HFFc6 (cell line): ENCODE results near the gene MITF. TPM values are rescaled to one million over a fixed set of nuclear protein-coding genes. Genes with fewer than 3 reads are reported as not detected.

Experiments
- DNase-seq: peaks from one replicate; pipeline ENCODE4 v3.0.0-alpha.2; 2018
- H3K27ac Mint-ChIP-seq: 2 replicates; pipeline ENCODE4 v1.8.0; 2020; ENCODE audit warnings: mild to moderate bottlenecking, mixed read lengths
- H3K27me3 Mint-ChIP-seq: 2 replicates; pipeline ENCODE4 v1.8.0; 2021; ENCODE audit warnings: mild to moderate bottlenecking, moderate library complexity, mixed read lengths; ENCODE audit not compliant: insufficient read depth
- H3K36me3 Mint-ChIP-seq: 2 replicates; pipeline ENCODE4 v1.8.0; 2021; ENCODE audit warnings: low read depth, mixed read lengths
- H3K4me1 Mint-ChIP-seq: 2 replicates; pipeline ENCODE4 v1.8.0; 2020; ENCODE audit warnings: low read depth, mixed read lengths
- H3K4me3 Mint-ChIP-seq: 2 replicates; pipeline ENCODE4 v1.8.0; 2020; ENCODE audit warnings: mild to moderate bottlenecking, moderate library complexity, mixed read lengths
- H3K9me3 Mint-ChIP-seq: 2 replicates; pipeline ENCODE4 v1.8.0; 2020; ENCODE audit warnings: mild to moderate bottlenecking, mixed read lengths
- total RNA-seq, 6 experiments: library from RNA; stranded (reverse); fragmentation: NEBNext Ultra II Directional; extraction: Animal tissue kit (Norgen Biotek cat#: 25700); gene quantifications; 2 replicates in 1 of 6; 3 replicates in 5 of 6; pipeline ENCODE4 v1.2.3, GENCODE V29; 2021
- TF ChIP-seq, protein P1 (sequence below): fragments of 200-600 bp; sonication (generic); IDR thresholded peaks from 2 replicates; pipeline ENCODE4 v1.5.0; 2021; ENCODE audit warnings: antibody characterized with exemption, mild to moderate bottlenecking

The MITF gene
- total RNA-seq, 6 experiments from 2014 or later: 23.3 to 38.2 (median 25.7) TPM

DNA sequence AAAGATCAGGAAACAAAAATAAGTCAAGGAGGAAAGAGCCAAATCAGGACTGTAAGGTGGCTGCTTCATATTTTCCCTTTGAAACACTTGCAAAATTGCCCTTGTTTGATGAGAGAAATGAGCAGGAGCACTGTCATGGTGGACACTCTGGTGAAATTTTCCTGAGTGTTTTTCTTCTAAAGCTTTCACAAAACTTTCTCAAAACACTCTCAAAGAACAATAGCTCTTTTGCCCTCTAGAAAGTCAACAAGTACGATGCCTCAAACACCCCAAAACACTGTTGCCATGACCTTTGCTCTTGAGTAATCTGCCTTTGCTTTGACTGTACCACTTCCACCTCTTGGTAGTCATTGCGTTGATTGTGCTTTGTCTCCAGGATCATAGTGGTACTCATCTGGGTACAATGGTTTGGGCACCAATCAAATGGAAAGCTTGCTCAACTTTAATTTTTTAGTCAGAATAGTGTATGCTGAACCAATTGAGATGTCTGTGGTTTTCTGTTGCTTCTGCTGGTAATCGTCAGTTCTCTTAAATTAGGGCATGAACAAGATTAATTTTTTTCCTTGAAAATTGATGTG is 13.2 kb upstream of the MITF start:
- DNase-seq: no peak
- TF ChIP-seq, protein P1, sequence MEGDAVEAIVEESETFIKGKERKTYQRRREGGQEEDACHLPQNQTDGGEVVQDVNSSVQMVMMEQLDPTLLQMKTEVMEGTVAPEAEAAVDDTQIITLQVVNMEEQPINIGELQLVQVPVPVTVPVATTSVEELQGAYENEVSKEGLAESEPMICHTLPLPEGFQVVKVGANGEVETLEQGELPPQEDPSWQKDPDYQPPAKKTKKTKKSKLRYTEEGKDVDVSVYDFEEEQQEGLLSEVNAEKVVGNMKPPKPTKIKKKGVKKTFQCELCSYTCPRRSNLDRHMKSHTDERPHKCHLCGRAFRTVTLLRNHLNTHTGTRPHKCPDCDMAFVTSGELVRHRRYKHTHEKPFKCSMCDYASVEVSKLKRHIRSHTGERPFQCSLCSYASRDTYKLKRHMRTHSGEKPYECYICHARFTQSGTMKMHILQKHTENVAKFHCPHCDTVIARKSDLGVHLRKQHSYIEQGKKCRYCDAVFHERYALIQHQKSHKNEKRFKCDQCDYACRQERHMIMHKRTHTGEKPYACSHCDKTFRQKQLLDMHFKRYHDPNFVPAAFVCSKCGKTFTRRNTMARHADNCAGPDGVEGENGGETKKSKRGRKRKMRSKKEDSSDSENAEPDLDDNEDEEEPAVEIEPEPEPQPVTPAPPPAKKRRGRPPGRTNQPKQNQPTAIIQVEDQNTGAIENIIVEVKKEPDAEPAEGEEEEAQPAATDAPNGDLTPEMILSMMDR: no peak
- no peak overlapping the region for H3K4me3 Mint-ChIP-seq
- H3K27ac Mint-ChIP-seq: no peak overlapping the region
- peaks cover 12% of the 10 kb centered on the region for H3K4me1 Mint-ChIP-seq
- H3K27me3 Mint-ChIP-seq: peaks cover 7% of the 10 kb centered on the region
- H3K36me3 Mint-ChIP-seq: no peaks in the 10 kb centered on the region
- H3K9me3 Mint-ChIP-seq: no peaks in the 10 kb centered on the region

DNA sequence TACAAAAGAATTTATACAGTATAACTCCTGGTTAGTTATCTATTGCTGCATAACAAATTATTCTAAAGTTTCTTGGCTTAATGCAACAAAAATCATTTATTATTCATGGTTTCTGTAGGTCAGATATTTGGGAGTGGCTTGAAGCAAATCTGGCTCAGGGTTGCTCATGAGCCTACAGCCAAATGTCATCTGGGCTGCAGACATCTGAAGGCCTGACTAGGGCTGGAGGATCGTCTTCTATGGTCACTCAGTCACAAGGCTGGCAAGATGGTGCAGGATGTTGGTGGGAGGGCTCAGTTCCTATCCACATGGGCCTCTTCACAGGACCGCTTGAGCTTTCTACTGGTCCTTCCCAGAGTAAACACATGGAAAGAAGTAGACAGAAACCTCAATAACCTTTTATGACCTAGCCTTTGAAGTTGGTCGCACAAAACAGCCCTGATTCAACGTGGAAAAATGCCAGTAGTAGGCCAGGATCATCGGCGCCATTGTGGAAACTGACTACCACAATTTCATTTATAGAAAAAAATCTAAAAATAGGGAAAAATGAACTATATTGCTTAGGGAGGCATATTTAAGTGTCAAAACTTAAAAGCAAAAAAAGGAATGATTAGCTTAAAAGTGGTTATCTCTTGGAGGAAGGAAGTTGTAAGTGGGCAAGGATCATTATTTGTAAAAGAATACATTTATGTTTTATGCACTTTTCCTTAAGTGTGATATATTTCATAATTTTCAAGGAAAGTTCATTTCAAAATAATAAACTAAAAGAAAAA is 9.9 kb upstream of the MITF start:
- Mint-ChIP-seq H3K27ac (no peak overlapping the region), H3K9me3 (no peaks in the 10 kb centered on the region), H3K4me3 (no peak overlapping the region), H3K36me3 (no peaks in the 10 kb centered on the region), H3K27me3 (peaks cover 8% of the 10 kb centered on the region; the same call in 1 of the 2 replicates), H3K4me1 (peaks cover 12% of the 10 kb centered on the region)
- no peak for DNase-seq
- TF ChIP-seq, protein P1: no peak

DNA sequence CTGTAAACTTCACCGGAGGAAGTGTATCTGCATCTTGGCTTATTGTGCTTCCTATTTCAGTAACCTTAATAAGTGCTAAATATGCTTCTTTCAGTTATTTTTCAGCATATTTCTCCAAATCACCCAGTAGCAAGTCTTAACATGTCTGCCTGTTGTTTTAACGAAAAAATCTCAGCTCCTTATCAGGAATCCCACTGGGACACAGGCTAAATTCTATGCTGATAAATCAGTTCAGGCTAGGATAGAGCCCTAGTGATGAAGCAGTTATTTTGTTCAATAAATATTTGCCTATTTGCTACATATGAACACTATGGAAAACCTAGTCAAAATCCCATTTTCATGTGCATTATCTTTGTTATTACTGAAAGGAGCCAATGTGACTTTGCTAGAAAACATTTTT is 8.2 kb upstream of the MITF start:
- no peak for DNase-seq
- H3K36me3 Mint-ChIP-seq: no peaks in the 10 kb centered on the region
- no peaks in the 10 kb centered on the region for H3K9me3 Mint-ChIP-seq
- H3K27me3 Mint-ChIP-seq: peaks cover 13% of the 10 kb centered on the region; the same call in 1 of the 2 replicates
- TF ChIP-seq, protein P1: no peak
- H3K27ac Mint-ChIP-seq: no peak overlapping the region
- no peak overlapping the region for H3K4me3 Mint-ChIP-seq
- no peaks in the 10 kb centered on the region; the same call in 1 of the 2 replicates for H3K4me1 Mint-ChIP-seq

DNA sequence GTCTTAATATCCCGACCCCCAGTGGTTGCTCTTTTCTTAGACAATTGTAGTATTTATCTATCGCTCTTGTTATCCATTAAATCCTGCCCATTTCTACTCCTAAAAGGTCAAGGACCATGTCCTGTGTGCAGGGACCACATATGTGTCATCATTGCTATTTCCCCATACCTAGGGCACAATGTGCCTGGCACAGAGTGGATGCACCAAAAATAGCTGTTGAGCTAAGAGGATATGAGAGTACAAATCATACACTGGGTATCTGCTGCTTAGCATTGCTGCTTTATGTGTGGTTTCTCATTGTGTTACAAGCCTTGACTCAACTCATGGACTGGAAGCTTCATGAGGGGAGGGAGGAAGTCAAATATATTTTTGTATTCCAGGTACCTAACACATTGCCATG is 3.4 kb upstream of the MITF start:
- Mint-ChIP-seq H3K27me3 (peaks cover 13% of the 10 kb centered on the region), H3K9me3 (no peaks in the 10 kb centered on the region), H3K36me3 (no peaks in the 10 kb centered on the region), H3K27ac (no peak overlapping the region), H3K4me3 (no peak overlapping the region), H3K4me1 (peaks cover 24% of the 10 kb centered on the region)
- DNase-seq: no peak
- TF ChIP-seq, protein P1: no peak

DNA sequence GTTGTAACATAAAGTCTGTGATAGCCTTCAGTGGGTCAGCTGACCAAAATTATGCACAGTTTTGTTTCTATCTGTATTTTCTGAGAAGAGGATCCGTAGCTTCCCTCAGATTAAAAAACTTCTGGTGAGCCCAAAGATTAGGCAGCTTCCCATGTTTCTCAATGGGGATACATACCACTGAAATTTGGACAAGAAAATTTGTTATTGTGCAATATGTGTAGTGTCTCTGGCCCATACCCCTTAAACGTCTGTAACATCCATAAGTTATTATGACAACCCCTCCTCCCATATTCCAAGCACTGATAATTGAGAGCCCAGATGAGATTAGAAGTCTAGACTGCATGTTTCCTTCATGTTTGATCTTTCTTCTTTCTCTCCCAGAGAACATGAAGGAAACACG is 1.9 kb upstream of the MITF start:
- H3K27me3 Mint-ChIP-seq: peaks cover 13% of the 10 kb centered on the region
- TF ChIP-seq, protein P1: no peak
- H3K9me3 Mint-ChIP-seq: no peaks in the 10 kb centered on the region
- H3K36me3 Mint-ChIP-seq: no peaks in the 10 kb centered on the region
- H3K4me3 Mint-ChIP-seq: no peak overlapping the region
- peaks cover 39% of the 10 kb centered on the region for H3K4me1 Mint-ChIP-seq
- DNase-seq: no peak
- H3K27ac Mint-ChIP-seq: no peak overlapping the region
